GM18498 (cell line): ENCODE results near the gene CHST1.

ENCODE experiments used
- ATAC-seq: cut with Tn5 transposase; IDR thresholded peaks from one replicate; pipeline ENCODE4 v1.9.1; 2021; ENCODE audit warnings: mild to moderate bottlenecking, moderate library complexity; ENCODE audit not compliant: unreplicated experiment

The CHST1 gene

DNA sequence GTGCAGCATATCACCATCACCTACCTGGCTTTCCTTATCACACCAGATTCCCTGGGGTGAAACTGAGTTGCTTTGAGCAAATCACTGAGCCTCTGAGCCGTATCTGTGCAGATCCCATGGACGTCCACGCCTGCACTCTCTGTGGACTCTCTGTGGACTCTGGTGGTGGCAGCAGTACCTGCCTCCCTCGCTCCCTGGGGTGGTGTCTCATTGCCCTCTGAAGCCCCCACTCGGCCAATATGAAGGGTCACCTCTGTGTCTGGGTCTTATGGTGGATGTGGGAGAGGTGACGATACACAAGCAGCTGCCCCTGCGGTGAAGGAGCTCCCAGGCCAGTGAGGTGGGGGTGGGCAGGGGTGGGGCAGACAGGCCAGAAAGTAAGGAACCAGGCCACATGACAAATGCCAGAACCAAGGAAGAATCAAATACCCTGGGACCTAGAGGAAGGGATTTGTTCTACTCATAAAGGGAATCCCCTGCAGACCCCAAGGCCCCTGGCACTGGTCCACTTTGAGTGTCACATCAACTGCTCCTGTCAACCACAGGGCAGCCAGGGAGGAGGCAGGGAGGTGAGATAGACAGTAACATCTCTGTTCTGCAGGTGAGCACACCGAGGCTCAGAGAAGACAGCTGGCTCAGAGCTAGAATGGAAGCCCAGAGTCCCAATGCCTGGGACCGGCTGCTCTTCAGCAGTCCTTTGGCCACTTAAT is 9.2 kb upstream of the CHST1 start:
- no peak for ATAC-seq

DNA sequence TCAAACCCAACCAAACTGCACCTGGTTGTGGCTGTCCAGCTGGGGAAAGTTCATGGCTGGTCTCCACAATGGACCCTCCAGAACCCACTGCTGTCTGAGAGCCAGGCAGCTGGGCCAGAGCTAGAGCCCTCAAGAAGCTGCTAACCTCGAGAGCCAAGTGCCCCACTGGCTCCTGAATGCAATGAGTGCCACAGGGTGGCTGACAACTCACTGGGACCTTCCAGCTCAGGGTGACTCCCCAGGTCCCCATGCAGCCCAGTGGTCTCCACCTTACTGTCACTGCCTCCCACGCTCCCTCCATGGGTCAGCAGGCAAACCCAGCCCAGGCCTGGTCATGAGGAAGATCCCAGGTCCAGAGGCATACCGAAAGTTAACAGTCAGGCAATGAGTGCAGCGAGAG is 8.0 kb upstream of the CHST1 start:
- no peak for ATAC-seq

DNA sequence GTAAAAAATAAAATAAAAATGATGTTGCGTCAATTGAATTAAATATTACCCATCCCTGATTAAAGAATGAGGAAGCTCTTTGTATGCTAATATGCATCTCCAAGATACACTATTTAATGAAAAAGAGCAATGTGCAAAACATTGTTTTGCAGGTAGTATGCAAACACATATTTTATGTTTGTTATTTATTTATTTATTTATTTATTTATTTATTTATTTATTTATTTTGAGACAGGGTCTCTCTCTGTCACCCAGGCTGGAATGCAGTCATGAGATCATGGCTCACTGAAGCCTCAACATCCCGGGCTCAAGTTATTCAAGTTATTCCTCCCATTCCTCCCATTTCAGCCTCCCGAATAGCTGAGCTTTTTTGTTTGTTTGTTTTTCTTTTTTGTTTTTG is 7.2 kb upstream of the CHST1 start:
- ATAC-seq: no peak

DNA sequence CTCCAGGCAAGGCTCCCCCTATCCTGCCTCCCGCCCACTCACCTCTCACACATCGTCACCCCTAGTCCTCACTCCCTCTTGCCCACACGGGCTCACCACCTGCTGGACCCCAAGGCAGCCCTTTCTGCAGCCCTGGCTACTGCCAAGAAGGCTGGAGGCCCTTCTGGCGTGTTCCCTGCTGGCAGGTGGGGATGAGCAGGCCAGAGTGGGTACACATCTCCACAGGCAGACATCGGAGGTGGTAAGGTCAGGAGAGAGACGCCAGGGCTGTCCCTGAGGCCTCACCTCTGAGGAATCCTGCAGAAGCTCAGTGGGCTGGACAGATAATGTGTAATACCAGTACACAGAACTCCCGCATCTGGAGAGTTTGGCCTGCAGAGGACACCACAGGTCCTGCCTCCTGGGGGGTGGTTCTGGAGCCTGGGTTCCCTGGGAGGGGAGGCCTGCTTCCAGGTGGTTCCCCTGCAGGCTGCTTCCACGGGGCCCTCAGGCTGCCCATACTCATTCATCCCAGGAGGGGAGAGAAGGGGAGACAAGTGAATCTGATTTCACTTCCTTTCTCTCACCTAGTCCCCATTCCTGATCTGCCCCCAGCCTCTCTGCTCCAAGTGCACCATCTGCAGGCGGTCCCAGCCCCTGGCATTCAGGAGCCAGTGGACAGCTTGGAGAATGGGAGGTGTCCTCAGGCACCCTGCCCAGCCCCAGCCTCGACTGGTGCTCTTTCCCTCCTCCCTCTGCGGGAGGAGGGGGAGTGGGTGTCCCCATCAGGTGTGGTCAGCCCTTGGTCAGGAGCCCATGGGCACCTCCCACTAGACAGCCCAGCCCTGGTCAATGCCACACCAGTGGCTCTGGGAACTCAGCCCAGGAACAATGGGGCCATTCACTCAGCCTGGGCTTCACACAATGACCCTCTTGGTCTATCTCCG is 6.1 kb upstream of the CHST1 start:
- ATAC-seq: no peak

DNA sequence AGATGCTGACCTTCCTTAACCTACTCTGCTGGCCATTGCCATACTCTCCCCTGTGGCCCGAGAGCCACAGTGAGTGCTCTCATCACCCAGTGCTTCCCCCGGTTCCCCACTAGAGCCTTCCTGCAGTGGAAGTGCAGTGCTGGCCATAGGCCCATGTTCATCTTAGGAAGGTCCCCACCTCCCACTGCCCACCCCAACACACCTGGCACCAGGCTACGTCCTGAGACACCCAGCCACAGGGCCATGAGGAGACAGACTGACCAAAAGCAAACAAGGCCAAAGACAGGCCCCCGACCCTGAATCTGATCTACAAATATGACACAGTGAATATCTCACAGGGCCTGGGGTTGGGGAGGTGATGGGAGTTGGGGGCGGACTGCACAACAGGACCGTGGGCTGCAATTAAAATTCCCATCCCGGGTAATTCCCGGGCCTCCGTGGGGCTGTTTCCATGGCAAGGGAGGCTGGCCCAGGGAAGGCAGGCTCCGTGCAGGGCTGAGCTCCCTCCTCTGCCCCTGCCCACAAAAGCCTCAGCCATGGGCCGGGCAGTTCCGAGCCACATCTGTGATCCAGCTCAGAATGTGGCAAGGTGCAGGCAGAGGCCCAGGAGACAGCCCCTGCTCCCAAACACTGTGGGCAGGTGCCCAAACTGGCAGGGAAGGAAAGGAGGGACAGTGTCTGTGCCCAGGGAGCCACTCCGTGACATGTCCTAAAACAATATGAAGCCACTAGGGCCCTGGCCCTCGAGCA is 5.1 kb upstream of the CHST1 start:
- no peak for ATAC-seq

DNA sequence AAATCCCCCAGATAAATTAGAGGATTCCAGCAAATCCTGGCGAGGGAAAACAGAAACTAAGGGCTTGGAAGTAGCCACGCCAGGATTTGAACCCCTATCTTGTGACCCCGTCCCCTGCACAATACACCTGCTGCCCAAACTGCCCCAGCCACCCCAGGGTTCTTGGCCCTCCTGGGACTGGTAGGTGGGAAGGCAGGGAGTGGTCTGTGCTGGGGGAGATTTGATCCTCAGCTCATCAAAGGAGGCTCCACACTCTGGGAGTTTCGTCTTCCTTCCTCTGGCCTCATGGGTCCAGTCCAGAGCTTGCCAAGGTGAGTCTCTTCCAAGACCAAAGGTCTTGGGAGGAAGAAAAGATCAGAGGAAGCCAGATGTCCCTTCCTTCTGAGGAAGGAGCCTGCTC is 4.5 kb upstream of the CHST1 start:
- no peak for ATAC-seq

DNA sequence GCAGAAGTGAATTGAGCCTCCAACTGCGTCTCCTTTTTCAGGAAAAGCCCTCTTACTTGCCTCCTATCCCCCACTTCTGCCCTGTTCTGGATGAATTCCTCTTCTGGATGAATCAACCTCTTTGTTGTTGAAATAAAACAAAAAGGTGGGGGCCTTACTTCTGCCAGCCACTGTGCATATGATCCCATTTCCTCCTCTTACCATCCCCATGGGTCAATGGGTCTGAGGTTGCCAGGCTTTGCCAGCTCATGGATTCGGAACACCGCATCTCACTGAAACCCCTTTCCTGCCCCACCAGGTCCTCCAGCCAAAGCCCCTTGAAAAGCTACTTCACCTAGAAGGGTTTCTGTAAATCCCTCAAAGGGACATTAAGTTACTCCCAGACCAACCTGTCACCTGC is 3.7 kb upstream of the CHST1 start:
- no peak for ATAC-seq

DNA sequence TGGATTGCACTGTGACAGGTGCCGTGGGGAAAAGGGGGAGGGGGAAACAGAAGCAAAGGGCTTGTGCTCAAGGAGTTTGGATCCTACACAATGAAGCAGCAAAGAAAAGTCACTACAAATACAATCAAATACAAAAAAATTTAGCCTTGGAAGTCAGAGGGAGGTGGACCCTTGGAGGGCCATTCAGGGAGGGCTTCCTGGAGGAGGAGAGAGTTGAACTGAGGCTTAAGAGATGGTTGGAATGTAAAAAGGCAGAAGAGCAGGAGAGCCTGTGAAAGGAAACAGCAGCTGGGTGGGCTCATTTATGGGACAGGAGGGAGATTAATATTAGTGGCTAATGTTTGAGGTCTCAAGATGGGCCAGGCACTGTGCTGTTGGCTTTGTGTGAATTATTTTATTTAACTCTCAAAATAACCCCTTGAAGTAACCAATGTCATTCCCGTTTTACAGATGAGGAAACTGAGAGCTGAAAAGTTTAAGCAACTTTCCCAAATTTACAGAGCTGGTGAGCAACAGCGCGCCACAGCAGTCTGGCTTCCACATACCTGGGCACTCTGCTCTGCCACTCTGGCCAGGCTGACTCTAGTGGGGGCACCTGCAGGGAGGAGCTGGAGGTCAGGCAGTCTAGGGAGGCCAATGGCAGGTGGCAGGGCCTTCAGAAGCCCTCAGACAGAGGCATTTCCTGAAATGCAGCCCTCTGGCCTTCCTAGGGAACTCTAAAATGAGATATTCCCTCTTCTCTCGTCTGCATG is 2.7 kb upstream of the CHST1 start:
- no peak for ATAC-seq

DNA sequence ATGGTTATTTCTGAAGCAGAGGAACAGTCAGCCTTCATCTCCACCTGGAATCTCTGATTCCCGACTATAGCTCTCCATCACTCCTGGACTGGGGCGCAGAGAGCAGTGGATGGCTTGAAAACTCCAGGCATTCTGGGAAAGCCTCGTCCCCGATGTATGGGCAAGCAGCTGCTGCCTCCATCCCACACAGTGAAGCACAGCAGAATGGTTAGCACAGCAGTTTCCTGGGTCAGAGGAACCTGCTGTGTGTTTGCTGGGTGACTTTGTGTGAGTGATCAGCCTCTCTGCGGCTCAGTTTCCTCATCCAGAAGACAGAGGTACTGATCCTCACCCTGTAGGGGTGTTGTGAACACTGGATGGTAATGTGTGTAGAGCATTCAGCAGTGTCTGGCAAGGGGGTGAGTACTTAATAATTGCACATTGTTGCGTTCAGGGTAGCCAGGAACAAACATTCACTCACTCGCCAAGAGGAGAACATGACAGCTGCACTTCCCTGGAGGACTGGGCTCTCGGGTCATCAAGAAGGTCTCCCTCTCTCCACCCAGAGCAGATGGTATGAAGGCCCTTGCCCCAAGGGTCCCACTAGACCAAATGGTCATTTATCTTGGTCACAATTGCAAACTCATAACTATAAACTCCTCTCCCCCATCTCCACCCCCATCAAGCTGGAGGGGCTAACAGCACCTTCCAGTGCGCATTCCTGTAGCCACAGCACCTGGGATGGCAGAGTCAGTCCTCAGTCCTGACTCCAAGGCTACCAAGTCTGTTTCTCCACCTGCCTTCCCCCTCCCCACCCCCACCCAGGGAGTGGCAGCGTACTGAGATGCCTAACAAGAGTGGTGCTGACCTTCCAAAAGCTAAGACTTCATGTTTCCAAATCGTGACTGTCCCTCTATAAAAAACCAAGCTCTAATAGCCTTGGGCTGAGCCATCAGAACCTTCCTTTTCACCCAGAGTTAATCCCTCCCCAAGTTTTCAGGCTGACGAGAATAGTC is 1.5 kb upstream of the CHST1 start:
- ATAC-seq: no peak

DNA sequence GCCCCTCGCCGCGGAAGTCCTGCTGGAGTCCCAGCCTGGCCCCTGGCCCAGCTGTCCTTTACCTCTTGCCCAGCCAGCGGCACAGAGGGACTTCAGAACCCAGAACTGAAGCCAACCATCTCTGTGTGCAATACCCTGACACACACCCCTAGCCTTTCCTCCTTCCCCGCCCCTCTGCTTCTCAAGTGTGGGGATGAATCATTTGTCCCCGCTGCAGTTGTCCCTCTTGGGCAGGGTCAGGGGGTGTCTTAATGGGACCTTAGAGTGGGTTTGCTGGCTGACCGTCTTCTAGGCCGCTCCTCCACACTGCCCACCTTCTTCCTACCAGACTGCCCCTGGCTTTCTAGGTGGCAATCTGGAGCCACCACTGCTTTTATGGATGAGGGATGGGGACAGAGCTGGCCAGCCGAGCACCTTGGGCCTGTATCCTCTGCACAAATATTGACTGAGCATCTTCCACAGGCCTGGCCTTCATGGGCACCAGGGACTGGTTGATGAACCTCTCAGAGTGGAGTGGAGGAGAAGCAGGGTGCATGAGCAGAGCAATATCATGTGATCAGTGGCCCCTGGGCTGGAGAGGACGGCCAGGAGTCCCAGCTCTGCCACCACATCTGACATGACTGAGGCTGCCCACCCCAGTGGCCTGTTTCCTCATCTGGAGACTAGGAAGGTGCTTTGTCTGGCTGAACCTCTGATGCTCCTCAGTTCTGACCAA is 668 bp upstream of the CHST1 start:
- no peak for ATAC-seq

DNA sequence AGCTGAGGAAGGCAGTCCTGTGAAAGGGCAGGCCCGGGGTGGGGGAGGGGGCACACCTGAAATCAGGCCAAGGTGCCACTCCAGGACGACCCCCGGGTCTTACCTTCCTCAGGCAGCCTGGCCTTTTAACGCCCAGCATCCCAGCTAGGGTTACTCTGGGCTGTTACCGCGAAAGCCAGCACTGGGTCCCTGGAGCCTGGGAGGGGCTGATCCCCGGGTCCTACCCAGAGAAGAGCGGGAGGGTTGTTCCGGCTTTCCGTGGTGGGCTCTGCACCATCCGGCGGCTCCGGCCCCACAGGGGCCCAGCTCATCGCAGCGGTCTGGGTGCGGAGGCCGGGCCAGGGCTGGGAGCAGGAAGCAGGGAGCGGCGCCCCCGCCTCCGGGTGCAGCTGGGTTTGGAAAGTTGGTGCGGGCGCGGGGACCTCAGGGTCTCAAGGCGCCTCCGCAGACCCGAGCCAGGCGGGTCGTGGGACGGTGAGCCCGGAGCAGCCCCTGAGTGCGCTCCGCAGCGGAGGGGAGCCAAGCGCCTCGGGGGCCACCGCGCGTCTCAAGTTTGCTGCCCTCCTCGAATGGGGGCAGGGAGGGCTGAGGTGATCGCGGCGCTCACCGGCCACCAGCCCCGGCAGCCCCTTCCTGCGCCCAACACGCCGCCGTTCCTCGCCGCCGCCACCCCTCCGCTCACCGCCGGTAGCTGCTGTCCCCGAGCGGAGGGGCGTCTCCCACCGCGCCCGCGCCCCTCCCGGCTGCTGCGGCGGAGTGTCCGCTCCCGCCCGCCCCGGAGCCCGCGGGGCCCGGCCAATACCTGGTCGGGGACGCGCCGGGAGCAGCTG is 831 bp downstream of the CHST1 start:
- no peak for ATAC-seq

DNA sequence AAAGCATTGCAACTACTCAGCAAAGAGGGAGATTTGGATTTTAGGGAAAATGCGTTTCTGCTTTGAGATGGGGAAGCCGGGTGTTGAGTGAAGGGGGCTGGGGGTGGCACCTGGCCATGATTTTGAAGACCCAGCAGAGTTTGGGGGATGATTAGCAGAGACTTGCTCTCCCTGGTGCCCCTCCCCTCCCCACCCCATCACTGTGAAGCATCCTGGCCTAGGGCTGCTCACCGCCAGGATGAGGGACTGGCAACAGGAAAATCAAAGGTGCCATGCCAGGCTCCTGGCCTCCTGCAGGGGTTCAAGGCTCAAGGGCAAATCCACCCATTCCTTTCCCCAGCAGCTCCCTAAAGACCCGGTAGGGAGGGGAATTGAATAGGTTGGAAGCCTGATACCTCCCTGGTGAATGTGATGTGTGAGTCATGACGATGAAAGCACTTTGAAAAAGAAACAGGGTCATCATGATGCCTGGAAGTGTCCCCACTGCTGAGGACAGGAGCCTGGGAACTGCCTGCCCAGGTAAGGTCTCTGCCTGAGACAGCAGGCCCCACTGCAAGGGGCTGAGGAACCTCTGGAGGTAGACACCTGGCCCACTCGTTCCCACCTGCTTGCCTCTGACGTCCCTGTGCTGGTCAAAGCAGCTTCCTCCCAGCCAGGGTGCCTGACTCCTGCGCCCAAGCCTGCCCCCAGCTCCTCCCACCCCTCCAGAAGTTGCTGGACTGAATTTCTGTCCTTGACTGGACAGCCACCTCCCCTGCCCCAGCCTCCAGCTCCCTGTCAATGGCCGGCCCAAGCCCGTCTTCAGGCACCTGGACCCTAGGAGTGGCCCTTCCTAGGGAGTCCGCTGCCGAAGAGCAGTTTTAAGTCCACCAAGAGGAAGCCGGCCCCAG is 1.7 kb downstream of the CHST1 start:
- ATAC-seq: no peak

DNA sequence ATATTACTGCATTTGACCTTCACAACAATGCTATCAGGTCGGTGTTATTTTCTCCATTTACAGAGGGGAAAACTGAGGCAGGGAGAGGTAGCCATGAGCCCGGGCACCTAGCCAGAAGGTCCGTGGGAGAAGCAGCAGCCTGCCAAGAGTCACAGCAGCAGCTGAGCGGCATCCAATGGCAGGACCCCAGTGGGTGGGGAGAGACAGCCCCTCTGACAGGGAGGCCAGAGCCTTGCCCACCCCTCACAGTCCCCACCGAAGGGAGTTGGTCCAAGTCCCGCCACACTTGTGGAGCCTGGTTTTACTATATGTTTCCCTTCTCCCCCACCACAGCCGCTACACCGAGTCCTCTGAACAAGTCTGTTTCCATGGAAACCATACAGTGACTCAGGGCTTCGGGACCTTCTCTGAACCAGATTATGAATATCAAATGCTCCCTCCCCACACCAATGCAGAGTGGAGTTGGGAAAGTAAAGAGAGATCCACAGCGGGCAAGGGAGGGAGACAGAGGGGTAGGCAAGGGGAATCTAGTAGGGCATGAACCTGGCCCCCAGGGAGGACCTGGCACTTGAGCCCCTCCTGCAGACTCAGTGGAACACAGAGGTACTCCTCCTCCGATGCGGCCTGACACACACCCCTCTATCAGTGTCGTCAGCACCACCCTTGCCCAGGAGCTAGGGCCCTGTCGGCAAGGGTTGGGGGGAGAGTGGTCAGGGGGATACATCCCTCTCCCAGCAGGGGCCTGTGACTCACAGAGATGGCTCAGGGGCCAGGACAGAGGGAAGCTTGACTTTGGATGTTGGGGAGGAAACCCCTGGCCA is 2.5 kb downstream of the CHST1 start:
- ATAC-seq: no peak

DNA sequence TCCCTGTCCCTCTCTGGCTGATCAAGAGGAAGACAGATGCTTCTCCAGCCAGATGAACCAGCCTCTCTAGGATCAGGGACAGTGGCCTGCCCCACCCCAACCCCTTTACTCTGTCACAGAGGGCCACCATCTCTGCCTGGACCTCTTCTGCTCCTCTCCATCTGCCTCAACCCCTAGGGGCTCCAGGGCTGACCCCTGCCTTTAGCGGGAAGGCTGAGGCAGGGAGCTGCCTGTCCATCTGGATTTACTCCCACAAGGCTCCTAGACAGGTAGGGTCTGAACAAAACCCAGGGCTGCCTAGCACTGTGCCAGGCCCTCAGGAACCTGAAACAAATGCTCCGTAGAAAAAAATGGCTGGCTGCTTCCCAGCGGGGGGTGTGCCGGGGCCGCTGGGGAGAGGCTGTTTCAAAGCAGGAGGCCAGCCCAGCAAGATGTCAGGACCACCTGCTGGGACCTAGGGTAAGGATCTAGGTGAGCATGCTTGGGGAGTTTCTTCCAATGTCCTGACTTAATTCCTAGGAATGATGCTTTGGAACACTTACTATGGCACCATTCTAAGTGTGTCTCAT is 3.2 kb downstream of the CHST1 start:
- no peak for ATAC-seq

DNA sequence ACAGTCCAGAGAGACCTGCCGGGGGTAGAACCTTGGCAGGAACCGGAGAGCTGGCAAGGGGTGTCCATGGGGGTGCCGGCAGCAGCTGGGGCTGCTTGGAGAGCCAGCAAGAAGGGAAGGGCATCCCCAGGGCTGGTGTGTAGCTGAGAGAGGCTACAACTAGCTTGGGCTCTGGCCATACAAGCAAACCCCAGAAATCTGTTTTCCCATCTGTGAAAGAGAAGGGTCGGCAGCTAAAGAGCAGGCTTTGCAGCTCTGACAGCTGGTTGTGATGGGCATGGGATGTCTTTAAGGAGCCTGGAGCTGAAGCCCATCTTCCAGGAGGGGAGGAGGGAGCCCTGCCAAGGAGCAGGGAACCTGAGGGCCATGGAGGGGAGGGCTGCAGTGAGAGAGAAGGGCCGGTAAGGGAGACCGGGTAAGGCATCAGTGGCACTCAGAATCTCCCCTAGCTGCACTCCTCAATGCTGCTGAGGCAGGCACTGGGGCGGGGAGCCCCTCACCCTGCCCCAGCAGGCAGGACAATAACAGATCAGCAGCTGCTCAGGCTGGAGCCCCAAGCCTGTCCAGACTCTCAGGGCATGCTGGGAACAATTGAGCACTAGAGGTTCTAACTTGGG is 3.9 kb downstream of the CHST1 start:
- ATAC-seq: no peak
